GM21786 (cell line): ENCODE measurements around the gene OR5M8.

Experiments
- ATAC-seq: cut with Tn5 transposase; IDR thresholded peaks from one replicate; pipeline ENCODE4 v1.9.1; 2021; ENCODE audit not compliant: unreplicated experiment

The OR5M8 gene

GRCh38 chr11:56491270-56491669 lies at the start of gene OR5M8:
Gene OR5M8 (minus strand): TSS chr11:56491370. CDS start chr11:56491370, 0 bp downstream.
- no peak for ATAC-seq

- no peak for ATAC-seq
Observed at GRCh38 chr11:56533054-56533740, 42.0 kb upstream of the OR5M8 start.

- ATAC-seq, result no peak
Observed at GRCh38 chr11:56531856-56532255, 40.7 kb upstream of the OR5M8 start.

- ATAC-seq, result no peak
Observed at GRCh38 chr11:56522008-56522407, 30.8 kb upstream of the OR5M8 start.

GRCh38 chr11:56513280-56513679 lies 22.1 kb upstream of the OR5M8 start:
- ATAC-seq, result no peak

GRCh38 chr11:56509439-56509838 lies 18.3 kb upstream of the OR5M8 start:
- no peak for ATAC-seq

- ATAC-seq, result no peak
Observed at GRCh38 chr11:56497010-56497409, 5.8 kb upstream of the OR5M8 start.

- no peak for ATAC-seq
Observed at GRCh38 chr11:56495117-56495516, 3.9 kb upstream of the OR5M8 start.

GRCh38 chr11:56486801-56487200 lies 4.4 kb downstream of the OR5M8 start:
- ATAC-seq, result no peak

GRCh38 chr11:56474729-56475235 lies 16.4 kb downstream of the OR5M8 start:
- no peak for ATAC-seq

- no peak for ATAC-seq
Observed at GRCh38 chr11:56473252-56473651, 17.9 kb downstream of the OR5M8 start, which contains the start of gene OR5M3. Gene OR5M3 (minus strand): TSS chr11:56473352. CDS start chr11:56470497, 2,855 bp downstream.

- no peak for ATAC-seq
Observed at GRCh38 chr11:56457076-56457475, 34.1 kb downstream of the OR5M8 start.

GRCh38 chr11:56453521-56453920 lies 37.6 kb downstream of the OR5M8 start:
- no peak for ATAC-seq
